Subcutaneous adipose tissue (tissue), 4 donors: ENCODE results near the gene TCAIM. TPM values are rescaled to one million over a fixed set of nuclear protein-coding genes. Genes with fewer than 3 reads are reported as not detected.

Experiments used
- CTCF ChIP-seq: fragments of 450-650 bp; IDR thresholded peaks from one replicate; pipeline ENCODE4 v1.5.1; 2016; ENCODE audit warnings: low read depth, mild to moderate bottlenecking, control low read depth, antibody characterized with exemption, moderate library complexity
- total RNA-seq, 4 donors: library from RNA; depleted of rRNA; stranded (reverse); fragments of >200 nt; gene quantifications; one replicate each; pipeline ENCODE4 v1.1.0, GENCODE V29; 2016

TCAIM gene
- total RNA-seq, 4 donors from 2014 or later, result 19.8 to 36.7 (median 26.7) TPM

- TF ChIP-seq CTCF, result no peak
Observed at GRCh38 chr3:44416031-44417030, 77.8 kb downstream of the TCAIM start.

- no peak for TF ChIP-seq CTCF
Observed at GRCh38 chr3:44418549-44418948, 80.0 kb downstream of the TCAIM start.

GRCh38 chr3:44419116-44419922, 80.8 kb downstream of the TCAIM start:
- no peak for TF ChIP-seq CTCF

- no peak for TF ChIP-seq CTCF
Observed at GRCh38 chr3:44419923-44420650, 81.5 kb downstream of the TCAIM start.

GRCh38 chr3:44420676-44421075, 82.1 kb downstream of the TCAIM start:
- no peak for TF ChIP-seq CTCF

- no peak for TF ChIP-seq CTCF
Observed at GRCh38 chr3:44421280-44421679, 82.7 kb downstream of the TCAIM start.

GRCh38 chr3:44424758-44425157, 86.2 kb downstream of the TCAIM start:
- TF ChIP-seq CTCF, result no peak
